Activated CD4-positive, CD25-positive, alpha-beta regulatory T cell treated with anti-CD3 and anti-CD28 coated beads, Interleukin-2, amount 50 U/mL, for 24 hours (primary cell): ENCODE results near the gene ADAM29.
"Not testable (repeated sequence)": the region's sequence is repeated elsewhere in the genome, so short reads cannot be mapped to it uniquely, and the experiment has no call there.

ENCODE experiments used
- ATAC-seq, 2 donors: fragments of 150-1000 bp; cut with Tn5 transposase; one replicate each; pipeline ENCODE4 v1.10.0; 2021; ENCODE audit warnings: mild to moderate bottlenecking in 1 of 2, moderate library complexity in 1 of 2

The ADAM29 gene

DNA sequence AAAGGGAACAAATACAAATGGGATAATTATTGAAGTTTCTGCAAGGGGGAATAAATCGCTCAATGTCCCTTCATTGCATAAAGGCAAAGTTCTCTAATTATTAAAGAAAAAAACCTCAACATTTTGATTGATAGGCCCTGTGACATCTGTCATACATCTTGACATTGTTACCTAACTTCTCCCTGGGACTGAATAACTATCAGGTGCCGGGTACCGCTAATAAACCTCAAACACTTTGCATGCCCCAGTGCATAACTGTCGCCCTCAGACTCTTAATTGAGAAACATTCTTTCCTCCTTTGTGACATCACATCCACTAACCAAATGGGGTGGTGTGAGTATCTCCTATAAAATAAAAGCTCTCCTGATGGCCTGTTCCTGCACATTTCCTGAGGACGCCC is at the start of gene ADAM29:
ADAM29 (plus strand) TSS at position 301 of the 400 bp plus-strand sequence. CDS start 57,168 bp downstream, outside the sequence.
- ATAC-seq = no peak

- no peak for ATAC-seq
These were observed 48.8 kb upstream of the ADAM29 start for GRCh38 chr4:174869339-174869738.

GRCh38 chr4:174870311-174870710 is 47.8 kb upstream of the ADAM29 start:
- no peak for ATAC-seq

DNA sequence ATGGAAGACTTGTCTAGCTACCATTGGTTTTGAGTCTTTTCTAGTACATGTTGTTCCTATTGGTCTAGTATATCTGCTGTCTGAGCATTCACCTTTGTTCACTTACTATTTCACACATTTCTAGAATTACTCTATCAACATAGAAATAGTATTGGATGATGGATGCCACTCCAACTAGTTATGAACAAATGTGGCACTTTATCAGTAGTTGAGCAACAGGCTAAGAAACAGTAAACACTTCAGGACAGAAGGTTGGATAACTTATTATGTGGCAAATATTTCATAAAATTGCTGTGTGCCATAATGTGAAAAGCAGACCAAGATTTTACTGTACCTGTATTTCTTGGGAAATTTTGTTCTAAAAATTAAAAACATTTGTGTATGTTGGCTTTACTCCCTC is 46.8 kb upstream of the ADAM29 start:
- ATAC-seq = no peak

DNA sequence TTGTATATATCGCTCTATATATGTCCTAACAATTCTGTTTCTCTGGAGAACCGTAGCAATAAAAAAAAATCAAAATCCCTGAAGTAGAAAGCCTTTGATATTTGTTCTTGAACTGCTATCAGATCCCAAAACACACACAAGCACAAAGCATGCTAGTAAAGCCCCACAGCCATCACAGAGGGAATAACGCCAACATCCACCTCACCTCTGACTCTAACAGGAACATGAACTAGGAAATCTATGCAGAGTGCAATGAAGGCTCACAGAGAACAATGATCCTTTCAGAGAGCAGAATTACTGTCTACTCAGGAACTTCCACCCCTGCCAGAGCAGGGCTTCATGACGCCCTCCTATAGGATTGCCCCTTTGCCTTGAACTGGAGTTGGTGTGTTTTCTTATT is 45.0 kb upstream of the ADAM29 start:
- ATAC-seq = not testable (repeated sequence)

- ATAC-seq = no peak
These were observed 44.2 kb upstream of the ADAM29 start for GRCh38 chr4:174873931-174874330.

GRCh38 chr4:174874898-174875297 is 43.3 kb upstream of the ADAM29 start:
- ATAC-seq = no peak

GRCh38 chr4:174880001-174880400 is 38.2 kb upstream of the ADAM29 start:
- no peak for ATAC-seq

DNA sequence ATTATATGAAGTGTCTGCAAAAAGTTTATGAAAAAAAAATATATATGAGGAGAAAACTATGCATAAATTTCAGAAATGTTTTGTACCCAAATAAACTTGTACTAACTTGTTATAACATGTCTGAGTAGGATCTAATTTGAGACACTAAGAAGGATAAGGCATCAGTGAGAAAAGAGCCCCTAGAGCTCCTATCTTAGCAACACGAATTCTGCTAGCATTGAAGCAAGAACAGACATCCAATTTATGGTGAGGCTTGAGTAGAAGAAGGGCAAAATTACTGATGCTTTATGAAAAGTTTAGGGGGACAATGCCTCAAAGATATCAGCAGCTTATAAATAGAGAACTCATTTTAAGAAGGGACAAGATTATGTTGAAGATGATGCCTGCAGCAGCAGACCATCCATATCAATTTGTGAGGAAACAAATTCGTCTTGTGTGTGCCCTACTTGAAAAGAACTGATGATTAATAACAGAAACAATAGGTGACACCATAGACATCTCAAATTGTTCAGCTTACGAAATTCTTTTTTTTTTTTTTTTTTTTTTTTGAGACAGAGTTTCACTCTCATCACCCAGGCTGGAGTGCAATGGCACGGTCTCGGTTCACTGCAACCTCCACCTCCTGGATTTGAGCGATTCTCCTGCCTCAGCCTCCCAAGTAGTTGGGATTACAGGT is 35.7 kb upstream of the ADAM29 start:
- no peak for ATAC-seq

DNA sequence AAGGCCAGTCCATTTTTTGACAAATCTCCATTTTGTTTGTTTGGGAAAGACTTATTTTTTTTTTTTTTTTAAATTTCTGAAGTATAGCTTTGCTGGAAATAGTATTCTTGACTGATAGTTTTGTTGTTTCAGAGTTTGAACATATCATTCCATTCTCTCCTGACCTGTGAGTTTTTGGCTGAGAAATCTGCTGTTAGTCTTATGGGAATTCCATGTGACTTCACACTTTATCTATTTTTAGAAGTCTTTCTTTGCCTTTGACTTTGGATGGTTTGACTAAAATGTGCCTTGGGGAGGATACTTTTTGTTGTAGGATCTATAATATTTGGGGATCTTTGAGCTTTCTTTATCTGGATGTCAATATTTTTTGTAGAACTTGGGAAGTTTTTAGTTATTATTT is 10.7 kb upstream of the ADAM29 start:
- no peak for ATAC-seq

DNA sequence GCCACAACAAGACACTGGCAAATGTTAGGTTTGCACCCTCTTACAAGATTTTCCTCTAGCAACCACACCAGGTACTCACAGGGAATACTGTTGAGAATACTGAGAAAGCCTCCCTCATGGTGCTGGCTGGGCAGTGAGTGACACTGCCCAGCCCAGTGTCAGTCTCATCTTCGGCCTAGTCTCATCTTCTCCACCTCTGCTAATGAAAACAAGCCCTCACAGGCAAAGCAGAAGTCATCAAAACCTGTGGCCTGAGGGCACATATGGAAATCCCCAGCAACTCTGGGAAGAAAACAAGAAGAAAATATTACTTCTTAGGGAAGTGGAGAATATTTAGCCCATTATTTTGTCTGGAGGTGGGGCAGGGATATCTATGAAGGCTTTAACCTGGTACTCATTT is 7.9 kb upstream of the ADAM29 start:
- no peak for ATAC-seq

DNA sequence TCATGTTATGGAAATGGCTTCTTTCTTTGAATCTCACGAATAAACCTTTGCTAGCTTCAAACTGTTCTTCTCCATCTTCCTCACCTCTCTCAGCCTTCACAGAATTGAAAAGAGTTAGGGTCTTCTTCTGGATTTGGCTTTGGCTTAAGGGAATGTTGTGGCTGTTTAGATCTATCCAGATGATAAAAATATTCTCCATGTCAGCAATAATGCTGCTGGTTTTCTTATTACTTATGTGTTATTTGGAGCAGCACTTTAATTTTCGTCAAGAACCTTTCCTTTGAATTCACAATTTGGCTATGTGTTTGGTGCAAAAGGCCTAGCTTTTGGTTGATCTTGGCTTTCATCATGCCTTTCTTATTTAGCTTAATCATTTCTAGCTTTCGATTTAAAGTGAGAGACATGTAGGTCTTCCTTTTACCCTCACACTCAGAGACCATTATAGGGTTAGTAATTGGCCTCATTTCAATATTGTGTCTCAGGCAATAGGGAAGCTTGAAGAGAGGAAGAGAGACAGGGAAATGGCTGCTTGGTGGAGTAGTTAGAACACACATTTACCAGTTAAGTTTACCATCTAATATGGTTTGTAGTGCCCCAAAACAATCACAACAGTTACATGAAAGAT is 5.1 kb upstream of the ADAM29 start:
- ATAC-seq = no peak

- no peak for ATAC-seq
These were observed 1.8 kb downstream of the ADAM29 start for GRCh38 chr4:174919886-174920423.

GRCh38 chr4:174926958-174927357 is 8.8 kb downstream of the ADAM29 start:
- no peak for ATAC-seq

- ATAC-seq = no peak
These were observed 10.0 kb downstream of the ADAM29 start for GRCh38 chr4:174928174-174928573.

- no peak for ATAC-seq
These were observed 10.6 kb downstream of the ADAM29 start for GRCh38 chr4:174928575-174929253.

DNA sequence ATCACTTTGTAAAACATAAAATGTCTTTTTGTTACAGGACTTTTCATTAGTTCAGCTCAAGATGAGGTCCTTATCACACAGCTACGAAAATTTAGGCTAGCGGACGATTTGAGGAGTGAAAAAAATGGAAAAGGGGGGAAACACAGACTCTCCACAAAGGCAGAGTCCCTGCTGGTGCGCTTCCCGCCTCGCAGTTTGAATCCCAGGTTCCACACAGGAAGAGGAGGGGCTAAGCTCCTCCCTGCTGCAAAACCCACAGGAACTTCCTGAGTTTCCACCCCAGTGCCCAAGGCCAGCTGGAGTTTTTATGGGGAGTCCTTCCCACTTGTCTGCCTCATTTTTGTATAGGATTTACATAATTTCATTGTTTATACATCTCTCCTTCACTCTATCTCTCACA is 11.2 kb downstream of the ADAM29 start:
- no peak for ATAC-seq

GRCh38 chr4:174930895-174931294 is 12.7 kb downstream of the ADAM29 start:
- ATAC-seq = no peak

GRCh38 chr4:174933083-174933482 is 14.9 kb downstream of the ADAM29 start:
- ATAC-seq = no peak

- ATAC-seq = no peak
These were observed 16.2 kb downstream of the ADAM29 start for GRCh38 chr4:174934360-174934759.

GRCh38 chr4:174935607-174936006 is 17.4 kb downstream of the ADAM29 start:
- no peak for ATAC-seq

GRCh38 chr4:174940002-174940401 is 21.8 kb downstream of the ADAM29 start:
- no peak for ATAC-seq

DNA sequence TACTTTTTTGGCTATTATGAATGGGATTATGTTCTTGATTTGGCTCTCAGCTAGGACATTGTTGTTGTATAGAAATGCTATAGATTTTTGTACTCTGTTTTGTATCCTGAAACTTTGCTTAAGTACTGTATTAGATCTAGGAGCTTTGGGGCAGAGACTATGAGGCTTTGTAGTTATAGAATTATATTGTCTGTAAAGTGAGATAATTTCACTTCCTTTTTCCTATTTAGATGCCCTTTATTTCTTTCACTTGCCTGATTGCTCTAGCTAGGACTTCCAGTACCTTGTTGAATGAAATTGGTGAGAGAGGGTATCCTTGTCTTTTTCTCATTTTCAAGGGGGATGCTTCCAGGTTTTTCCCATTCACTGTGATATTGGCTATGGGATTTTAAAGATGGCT is 28.1 kb downstream of the ADAM29 start:
- no peak for ATAC-seq

DNA sequence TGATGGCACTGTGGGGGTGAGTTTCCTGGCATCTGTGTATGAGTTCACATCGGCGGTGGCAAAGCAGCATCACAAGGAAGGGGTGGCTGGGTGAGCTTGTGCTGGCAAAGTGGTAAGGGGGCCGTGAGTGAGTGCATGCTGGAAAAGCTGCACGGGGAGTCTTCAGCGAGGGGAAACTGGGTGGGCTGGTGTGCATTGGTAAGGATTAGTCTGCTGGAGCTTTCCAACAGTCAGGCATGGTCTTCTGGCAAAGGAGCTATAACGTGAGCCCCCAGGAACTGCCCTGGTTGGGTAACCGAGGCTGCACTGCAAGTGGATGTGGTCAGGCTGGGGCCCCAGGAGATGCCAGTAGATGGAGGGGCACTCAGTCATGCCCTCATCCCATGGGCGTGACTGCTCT is 30.7 kb downstream of the ADAM29 start:
- ATAC-seq = no peak
